Left cardiac atrium (tissue), 4 donors: Measurements from ENCODE around the gene SPI1. TPM values are rescaled to one million over a fixed set of nuclear protein-coding genes. Genes with fewer than 3 reads are reported as not detected.

Source experiments
- ATAC-seq, 2 donors: fragments of 200-7000 bp; cut with Tn5 transposase; one replicate each; pipeline ENCODE4 v1.9.1; 2020; ENCODE audit warnings: mild to moderate bottlenecking in 2 of 2, moderate library complexity in 2 of 2
- DNase-seq: peaks from one replicate; pipeline ENCODE4 v3.0.0-alpha.2; 2020
- intact Hi-C, 2 donors: fragments of 100-400 bp; cut with DNase I; formaldehyde crosslinking; loops; one replicate each; pipeline versions ENCODE4 v1.14.1 to v1.15.1; 2022 to 2023
- microRNA-seq, 2 donors: library from miRNA; unstranded; fragments of <30 nt; microRNA quantifications; one replicate each; pipeline ENCODE4 v1.2.0, GENCODE V29; 2020
- total RNA-seq, 2 donors: library from RNA; stranded (reverse); fragmentation: NEBNext Ultra II Directional; extraction: Animal tissue kit (Norgen Biotek cat#: 25700); gene quantifications; one replicate each; pipeline ENCODE4 v1.2.1, GENCODE V29; 2021
- donor health status: DM: no; HTN: yes; CAD: no.
- donor health status: DM: no; HTN: yes; CAD: no; lungs with severe emphysema.
- donor health status: DM: yes; HTN: yes; CAD: no.
- donor health status: Dilated cardiomyopathy.

The SPI1 gene
- total RNA-seq, 2 donors from 2014 or later, result 19.5 to 31.4 TPM

DNA sequence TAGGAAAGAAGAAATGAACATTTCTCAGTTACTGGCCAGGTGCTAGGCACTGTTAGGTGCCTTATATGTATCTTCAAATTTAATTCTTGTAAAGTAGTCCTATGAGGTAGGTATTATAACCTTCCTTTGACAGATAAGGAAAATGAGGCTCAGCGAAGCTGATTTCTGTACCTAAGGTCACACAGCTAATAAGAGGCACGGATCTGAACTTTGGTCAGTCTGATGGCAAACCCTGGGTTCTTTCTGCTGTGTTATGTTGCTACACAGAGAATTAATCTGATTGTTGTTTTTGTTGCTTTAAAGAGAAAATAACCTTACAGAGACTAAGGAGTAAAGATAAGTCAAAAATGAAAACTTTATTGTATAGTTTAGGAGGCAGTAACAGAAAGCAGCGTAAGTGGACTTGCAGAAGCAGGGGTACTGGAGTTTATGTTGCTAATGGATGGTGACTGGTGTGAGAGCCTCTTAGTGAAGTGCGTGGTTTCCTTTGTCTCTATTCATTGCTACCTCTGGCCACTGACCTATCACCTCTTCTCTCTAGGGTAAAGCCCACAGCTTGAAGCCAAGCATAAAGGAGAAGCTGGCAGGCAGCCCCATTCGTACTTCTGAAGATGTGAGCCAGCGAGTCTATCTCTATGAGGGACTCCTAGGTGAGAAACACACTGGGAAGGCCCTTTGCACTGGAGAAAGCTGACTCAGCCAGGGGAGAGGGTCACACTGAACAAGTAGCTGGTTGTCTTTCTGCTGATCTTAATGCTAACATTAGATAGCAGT is 70.1 kb downstream of the SPI1 start:
- DNase-seq (no peak), ATAC-seq (no peak)
- intact Hi-C loops, result no loop called here

DNA sequence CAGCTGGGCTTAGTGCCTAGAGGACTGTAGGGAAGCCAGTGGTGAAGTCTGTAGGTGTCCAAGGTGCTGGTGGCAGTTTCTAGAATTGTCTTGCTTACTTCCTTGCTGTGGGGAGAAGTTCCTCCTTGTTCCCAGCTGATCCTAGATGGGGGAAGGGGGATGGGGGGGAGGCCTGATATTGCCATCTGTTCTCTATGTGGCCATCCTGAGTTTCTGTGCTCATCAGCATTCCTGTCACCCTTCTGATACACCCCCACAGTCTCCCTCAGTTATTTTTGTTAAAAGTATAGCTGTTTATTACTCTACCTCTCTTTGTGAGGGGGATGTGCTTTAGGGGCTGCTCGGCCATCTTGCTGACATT is 71.9 kb downstream of the SPI1 start:
- intact Hi-C loops, result no loop called here
- DNase-seq, result no peak
- ATAC-seq, result peak in 1 of 2 donors; percentile 2

DNA sequence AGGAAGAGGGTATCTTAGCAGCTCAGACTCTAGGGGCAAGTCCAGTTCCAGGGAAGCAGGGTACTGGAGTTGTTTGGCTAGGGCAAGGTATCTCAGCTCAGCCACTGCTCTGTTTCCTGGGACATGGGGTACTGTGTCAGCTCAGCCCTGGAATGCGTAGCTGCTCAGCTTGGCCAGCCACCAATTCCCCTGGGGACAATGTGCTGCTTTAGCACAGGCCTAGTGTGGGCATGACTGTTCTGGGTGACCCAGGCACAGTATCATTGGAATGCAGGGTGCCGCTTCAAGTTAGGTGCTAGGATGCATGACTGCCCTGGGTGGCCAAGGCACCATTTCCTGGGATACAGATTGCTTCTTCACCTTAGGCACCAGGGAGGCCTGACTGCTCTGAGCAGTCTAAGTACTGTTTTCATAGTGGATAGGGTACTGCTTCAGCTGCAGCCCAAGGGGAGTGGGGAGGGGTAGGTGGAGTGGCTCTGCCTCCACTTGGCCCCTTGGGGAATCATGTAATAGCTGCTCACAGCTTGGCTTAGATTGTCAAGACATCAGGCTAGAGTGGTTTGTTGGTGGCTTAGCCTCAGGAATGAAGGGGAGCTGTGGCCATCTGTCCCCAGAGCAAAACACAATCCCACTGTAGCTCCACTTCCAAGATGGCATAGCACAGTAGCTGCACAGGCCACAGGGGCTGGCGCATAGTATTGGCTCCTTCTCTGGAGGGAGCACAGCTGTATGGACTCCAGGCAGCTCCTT is 72.4 kb downstream of the SPI1 start:
- DNase-seq (peak; percentile 53), ATAC-seq (peak; percentile 93 to 97)
- intact Hi-C loops, result no loop called here

Small RNAs within 50 kb of the gene (microRNA-seq; reads per million reads assigned to microRNA genes)
- 0 reads per million in 2 donors for gene MIR4487

Other genes starting within 250 kb of the SPI1 start
- gene ARFGAP2, start 201.7 kb downstream of the SPI1 start, total RNA-seq, result 10 to 100 TPM; 41.4 to 54.4 TPM
- gene PACSIN3, start 192.1 kb downstream of the SPI1 start, total RNA-seq, result 100 to 1,000 TPM; 108 to 126 TPM
- 10 to 100 TPM; 10.4 to 10.8 TPM for gene DDB2, start 163.6 kb downstream of the SPI1 start, total RNA-seq
- 10 to 100 TPM; 25.1 to 26.2 TPM for gene ACP2, start 129.7 kb downstream of the SPI1 start, total RNA-seq
- 10 to 100 TPM; 18.2 to 44.9 TPM for gene NR1H3, start 120.6 kb downstream of the SPI1 start, total RNA-seq
- 10 to 100 TPM; 29.5 to 37.0 TPM for gene MADD, start 108.4 kb downstream of the SPI1 start, total RNA-seq
- 1,000 to 10,000 TPM in 1 of 2 donors, 100 to 1,000 TPM in 1; 966 to 1,049 TPM for gene MYBPC3, start 25.8 kb downstream of the SPI1 start, total RNA-seq
- gene SLC39A13, start 30.0 kb upstream of the SPI1 start, total RNA-seq, result 10 to 100 TPM; 35.5 to 53.4 TPM
- gene PSMC3, start 47.9 kb upstream of the SPI1 start, total RNA-seq, result 100 to 1,000 TPM; 133 to 154 TPM
- not detected for gene RAPSN, start 70.6 kb upstream of the SPI1 start, total RNA-seq
- 10 to 100 TPM; 64.5 to 81.9 TPM for gene CELF1, start 174.6 kb upstream of the SPI1 start, total RNA-seq
- gene PTPMT1, start 187.1 kb upstream of the SPI1 start, total RNA-seq, result 10 to 100 TPM; 18.1 to 19.2 TPM
- 10 to 100 TPM; 10.2 to 12.2 TPM for gene KBTBD4, start 200.4 kb upstream of the SPI1 start, total RNA-seq
- 100 to 1,000 TPM; 150 to 182 TPM for gene NDUFS3, start 200.5 kb upstream of the SPI1 start, total RNA-seq
- gene FAM180B, start 208.1 kb upstream of the SPI1 start, total RNA-seq, result under 1 TPM in 1 of 2 donors, not detected in 1; 0.41 TPM
- gene C1QTNF4, start 215.9 kb upstream of the SPI1 start, total RNA-seq, result under 1 TPM; 0.37 to 0.47 TPM